ENCODE data around the gene POTEE. TPM values are rescaled to one million over a fixed set of nuclear protein-coding genes. Genes with fewer than 3 reads are reported as not detected.
"Not testable (repeated sequence)": the region's sequence is repeated elsewhere in the genome, so short reads cannot be mapped to it uniquely, and the experiment has no call there.

The POTEE gene
- total RNA-seq, 4 donors from 2014 or later, result not detected

GRCh38 chr2:131201098-131201497, 8.2 kb upstream of the POTEE start:
- Histone ChIP-seq H3K4me1 (no peaks in the 10 kb centered on the region), H3K4me3 (no peak overlapping the region), H3K27ac (no peak overlapping the region), H3K9me3 (no peaks in the 10 kb centered on the region), H3K27me3 (no peaks in the 10 kb centered on the region), H3K36me3 (no peaks in the 10 kb centered on the region)
- DNase-seq (ENCODE audit: low spot score in 2 of 2), result no peak
- no peak for TF ChIP-seq EP300 (IDR thresholded peaks at IDR 0.05)
- no peak for TF ChIP-seq POLR2A (IDR thresholded peaks at IDR 0.05)
- TF ChIP-seq, protein P1, sequence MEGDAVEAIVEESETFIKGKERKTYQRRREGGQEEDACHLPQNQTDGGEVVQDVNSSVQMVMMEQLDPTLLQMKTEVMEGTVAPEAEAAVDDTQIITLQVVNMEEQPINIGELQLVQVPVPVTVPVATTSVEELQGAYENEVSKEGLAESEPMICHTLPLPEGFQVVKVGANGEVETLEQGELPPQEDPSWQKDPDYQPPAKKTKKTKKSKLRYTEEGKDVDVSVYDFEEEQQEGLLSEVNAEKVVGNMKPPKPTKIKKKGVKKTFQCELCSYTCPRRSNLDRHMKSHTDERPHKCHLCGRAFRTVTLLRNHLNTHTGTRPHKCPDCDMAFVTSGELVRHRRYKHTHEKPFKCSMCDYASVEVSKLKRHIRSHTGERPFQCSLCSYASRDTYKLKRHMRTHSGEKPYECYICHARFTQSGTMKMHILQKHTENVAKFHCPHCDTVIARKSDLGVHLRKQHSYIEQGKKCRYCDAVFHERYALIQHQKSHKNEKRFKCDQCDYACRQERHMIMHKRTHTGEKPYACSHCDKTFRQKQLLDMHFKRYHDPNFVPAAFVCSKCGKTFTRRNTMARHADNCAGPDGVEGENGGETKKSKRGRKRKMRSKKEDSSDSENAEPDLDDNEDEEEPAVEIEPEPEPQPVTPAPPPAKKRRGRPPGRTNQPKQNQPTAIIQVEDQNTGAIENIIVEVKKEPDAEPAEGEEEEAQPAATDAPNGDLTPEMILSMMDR (IDR thresholded peaks at IDR 0.05), result no peak
- 94% methylated on average over 8 to 14 of the region's 14 CpGs for WGBS, 2 donors

- not testable (repeated sequence) for H3K4me3 ChIP-seq; DNase-seq (ENCODE audit: low spot score in 2 of 2); H3K27ac ChIP-seq; H3K36me3 ChIP-seq; H3K27me3 ChIP-seq; H3K4me1 ChIP-seq; H3K9me3 ChIP-seq
- 88 to 91% methylated on average over 8 of the region's 9 CpGs for WGBS, 2 donors
Observed at GRCh38 chr2:131207839-131208238, 1.5 kb upstream of the POTEE start.

GRCh38 chr2:131209773-131210104, 403 bp downstream of the POTEE start:
- H3K9me3 ChIP-seq; H3K4me3 ChIP-seq; H3K36me3 ChIP-seq; H3K27ac ChIP-seq; DNase-seq (ENCODE audit: low spot score in 2 of 2); H3K4me1 ChIP-seq; H3K27me3 ChIP-seq: not testable (repeated sequence)
- 80 to 81% methylated on average over 1 to 7 of the region's 14 CpGs for WGBS, 2 donors

- H3K4me1 ChIP-seq; H3K4me3 ChIP-seq; H3K36me3 ChIP-seq; DNase-seq (ENCODE audit: low spot score in 2 of 2); H3K27me3 ChIP-seq; H3K9me3 ChIP-seq; H3K27ac ChIP-seq: not testable (repeated sequence)
- WGBS, 2 donors, result 91 to 100% methylated on average over 3 to 6 of the region's 22 CpGs
Observed at GRCh38 chr2:131210434-131211211, 1.3 kb downstream of the POTEE start.

- not testable (repeated sequence) for H3K36me3 ChIP-seq; H3K27me3 ChIP-seq; H3K4me1 ChIP-seq; DNase-seq (ENCODE audit: low spot score in 2 of 2); H3K9me3 ChIP-seq; H3K4me3 ChIP-seq; H3K27ac ChIP-seq
- 90% methylated on average over 10 of the region's 60 CpGs; no CpG with 5 or more reads in 1 of the 2 donors for WGBS, 2 donors
Observed at GRCh38 chr2:131217238-131217986, 8.1 kb downstream of the POTEE start.

DNA sequence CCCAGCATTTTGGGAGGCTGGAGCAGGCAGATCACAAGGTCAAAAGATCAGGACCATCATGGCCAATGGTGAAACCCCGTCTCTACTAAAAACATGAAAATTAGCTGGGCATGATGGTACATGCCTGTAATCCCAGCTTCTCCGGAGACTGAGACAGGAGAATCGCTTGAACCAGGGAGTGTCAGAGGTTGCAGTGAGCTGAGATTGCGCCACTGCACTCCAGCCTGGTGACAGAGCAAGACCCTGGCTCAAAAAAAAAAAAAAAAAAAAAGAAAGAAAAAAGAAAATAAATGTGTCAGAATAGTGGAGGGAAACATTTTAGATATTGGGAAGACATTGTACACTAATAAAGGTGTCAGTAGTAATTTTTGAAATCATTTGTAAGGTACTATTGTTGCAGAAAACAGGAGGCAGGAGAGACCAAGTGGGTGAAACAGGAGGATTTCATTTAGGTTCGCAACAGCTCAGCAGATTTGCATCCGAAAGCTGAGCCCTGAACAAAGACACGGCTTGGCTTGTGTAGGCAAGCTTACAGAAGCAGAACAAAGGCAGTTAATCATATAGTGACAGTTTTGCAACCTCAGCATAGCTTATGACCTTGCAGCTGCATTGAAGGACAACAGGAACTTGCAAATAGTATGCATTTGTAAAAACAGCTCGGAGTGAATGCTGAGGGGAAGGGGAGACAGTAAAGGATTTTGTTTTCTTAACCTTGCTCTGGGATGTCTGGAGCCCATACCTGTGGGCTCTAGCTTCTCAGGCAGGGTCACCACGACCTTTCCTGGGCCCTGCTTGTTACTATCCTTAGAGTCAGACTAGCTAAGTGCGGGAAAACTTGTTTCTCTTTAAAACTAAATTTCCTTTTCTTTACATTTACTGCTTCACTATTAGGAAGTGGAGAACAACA, 26.5 kb downstream of the POTEE start:
- not testable (repeated sequence) for H3K9me3 ChIP-seq; DNase-seq (ENCODE audit: low spot score in 2 of 2); H3K4me3 ChIP-seq; H3K36me3 ChIP-seq; H3K4me1 ChIP-seq; H3K27me3 ChIP-seq; H3K27ac ChIP-seq
- WGBS, 2 donors, result 28 to 43% methylated on average over 9 of the region's 10 CpGs

Small RNA genes within 50 kb of the gene (small RNA-seq; reads per million reads assigned to genes)
- gene AC009477.1 (not detected), gene RNU6-127P (not detected)

Other genes with a start within 250 kb of the POTEE start
- 100 to 1,000 TPM in 3 of 4 donors, 10 to 100 TPM in 1; 96.0 to 115 (median 107) TPM for gene FAM168B, start 116.1 kb upstream of the POTEE start, total RNA-seq
- 10 to 100 TPM; 57.9 to 77.9 (median 72.7) TPM for gene PLEKHB2, start 104.2 kb upstream of the POTEE start, total RNA-seq
- gene RAB6D, start 154.6 kb downstream of the POTEE start, total RNA-seq, result not detected